ENCODE data around the gene TGFB2. TPM values are rescaled to one million over a fixed set of nuclear protein-coding genes. Genes with fewer than 3 reads are reported as not detected.

TGFB2 gene
- total RNA-seq, 4 donors from 2014 or later: 0.38 to 6.8 (median 2.4) TPM

DNA sequence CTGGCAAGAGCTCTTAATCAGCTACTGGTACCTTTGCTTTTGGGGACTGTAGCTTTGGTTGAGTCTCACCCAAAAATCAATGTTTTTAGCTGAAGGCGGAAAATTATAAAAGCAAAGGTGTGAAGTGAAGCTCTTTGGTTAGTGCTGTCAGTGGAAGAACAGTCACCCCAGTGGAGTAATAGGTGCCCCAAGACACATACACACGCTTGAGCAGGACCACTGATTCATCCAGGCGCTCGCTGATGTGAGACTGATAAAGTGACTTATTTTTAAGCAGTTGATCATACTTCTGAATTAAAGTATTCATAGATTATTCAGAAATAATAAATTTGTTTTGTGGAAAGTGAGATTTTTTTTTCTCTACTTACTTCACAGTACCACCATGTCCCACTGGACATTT is 37.1 kb downstream of the TGFB2 start:
- TF ChIP-seq, protein P1, sequence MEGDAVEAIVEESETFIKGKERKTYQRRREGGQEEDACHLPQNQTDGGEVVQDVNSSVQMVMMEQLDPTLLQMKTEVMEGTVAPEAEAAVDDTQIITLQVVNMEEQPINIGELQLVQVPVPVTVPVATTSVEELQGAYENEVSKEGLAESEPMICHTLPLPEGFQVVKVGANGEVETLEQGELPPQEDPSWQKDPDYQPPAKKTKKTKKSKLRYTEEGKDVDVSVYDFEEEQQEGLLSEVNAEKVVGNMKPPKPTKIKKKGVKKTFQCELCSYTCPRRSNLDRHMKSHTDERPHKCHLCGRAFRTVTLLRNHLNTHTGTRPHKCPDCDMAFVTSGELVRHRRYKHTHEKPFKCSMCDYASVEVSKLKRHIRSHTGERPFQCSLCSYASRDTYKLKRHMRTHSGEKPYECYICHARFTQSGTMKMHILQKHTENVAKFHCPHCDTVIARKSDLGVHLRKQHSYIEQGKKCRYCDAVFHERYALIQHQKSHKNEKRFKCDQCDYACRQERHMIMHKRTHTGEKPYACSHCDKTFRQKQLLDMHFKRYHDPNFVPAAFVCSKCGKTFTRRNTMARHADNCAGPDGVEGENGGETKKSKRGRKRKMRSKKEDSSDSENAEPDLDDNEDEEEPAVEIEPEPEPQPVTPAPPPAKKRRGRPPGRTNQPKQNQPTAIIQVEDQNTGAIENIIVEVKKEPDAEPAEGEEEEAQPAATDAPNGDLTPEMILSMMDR (IDR thresholded peaks at IDR 0.05; ENCODE audit: low read depth): no peak

DNA sequence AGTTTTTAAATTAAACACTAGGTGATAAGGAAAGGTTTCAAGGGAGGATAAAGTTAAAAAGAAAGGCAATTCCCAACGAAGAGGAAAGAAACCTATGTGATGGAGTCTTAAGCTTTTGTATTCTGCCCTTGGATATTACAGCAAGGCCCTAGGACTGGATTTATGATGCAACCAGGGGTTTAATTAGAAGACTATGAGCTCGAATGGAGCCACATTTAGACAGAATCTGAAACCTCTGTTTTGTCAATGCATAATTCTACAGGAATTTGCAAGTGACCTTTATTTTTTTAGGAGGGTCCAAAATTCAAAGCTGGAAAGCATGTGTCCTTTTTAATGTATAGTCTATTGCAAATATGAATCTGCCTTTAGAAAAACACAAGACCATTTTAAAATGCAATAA is 37.9 kb downstream of the TGFB2 start:
- TF ChIP-seq, protein P1 (IDR thresholded peaks at IDR 0.05; ENCODE audit: low read depth): no peak

DNA sequence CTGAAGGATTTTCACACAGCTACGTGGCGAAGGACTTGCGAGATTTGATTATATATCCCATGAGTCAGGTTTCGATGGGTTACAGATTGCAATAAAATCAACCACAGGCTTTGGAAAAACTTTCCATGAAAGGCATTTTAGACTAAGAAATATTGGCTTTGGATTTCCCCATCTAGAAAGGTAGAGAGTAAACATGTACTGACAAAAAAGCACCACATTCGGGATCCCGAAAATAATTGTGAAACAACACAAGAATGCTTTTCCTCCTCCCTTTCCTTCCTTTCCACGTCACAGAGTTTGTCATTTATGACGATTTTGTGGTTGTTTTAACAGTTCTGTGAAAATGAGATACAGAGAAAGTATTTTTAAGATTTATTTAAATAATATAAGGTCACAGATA is 38.5 kb downstream of the TGFB2 start:
- TF ChIP-seq, protein P1 (IDR thresholded peaks at IDR 0.05; ENCODE audit: low read depth): no peak

DNA sequence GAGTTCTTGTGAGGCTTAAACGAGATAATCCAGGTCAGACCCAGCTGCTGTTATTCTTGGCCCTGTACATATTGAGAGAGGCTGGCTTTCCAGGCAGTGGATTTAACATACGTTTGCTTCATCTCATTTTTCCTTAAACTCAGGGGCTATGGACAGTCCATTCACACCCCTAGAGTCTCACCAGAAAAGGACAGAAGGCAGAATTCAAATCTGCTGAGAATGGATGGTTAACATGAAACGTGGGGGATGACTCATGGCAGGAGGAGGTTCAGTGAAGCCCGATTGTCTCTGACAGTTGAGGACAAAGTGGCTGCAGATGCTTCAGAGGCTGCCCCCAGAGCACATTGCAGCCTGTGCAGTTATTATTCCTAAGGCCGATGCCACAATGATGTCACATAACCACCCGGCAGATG is 39.5 kb downstream of the TGFB2 start:
- TF ChIP-seq, protein P1 (IDR thresholded peaks at IDR 0.05; ENCODE audit: low read depth): no peak

DNA sequence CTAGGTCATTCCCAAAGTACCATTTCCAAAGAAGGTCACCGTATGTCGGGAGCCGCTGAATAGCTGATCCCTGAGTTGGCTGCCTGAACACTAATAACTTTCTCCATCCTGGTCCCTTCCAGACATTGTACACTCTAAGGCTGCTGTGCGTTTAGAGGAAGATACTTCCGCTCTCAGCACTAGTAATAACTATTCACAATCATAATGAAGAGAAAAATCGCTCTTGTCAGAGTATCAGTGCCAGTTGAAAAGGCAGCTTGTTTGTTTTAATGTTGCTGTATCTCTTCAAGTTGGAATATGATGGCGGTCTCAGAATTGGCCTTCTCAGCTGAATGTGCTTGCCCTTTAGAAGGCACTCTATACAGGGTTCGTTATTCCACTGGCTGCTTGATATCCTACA is 43.5 kb downstream of the TGFB2 start:
- TF ChIP-seq, protein P1 (IDR thresholded peaks at IDR 0.05; ENCODE audit: low read depth): no peak

DNA sequence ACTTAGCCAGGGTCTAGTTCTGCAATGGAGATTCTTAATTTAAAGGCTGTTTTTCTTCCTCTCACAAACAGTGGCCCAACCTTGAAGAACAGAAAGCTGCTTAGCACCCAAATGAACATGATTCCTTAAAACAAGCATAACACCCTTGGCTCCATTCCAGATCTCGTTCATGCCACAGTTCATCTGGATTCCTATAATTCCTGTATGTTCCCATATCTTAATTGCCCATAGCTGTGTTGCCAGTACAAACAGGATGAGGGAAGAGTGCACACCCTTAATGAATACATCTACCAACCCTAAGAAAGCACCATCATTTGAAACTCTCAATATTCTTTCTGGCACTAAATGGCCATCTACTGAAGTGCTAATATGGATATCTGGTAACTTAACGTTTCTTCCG is 45.5 kb downstream of the TGFB2 start:
- TF ChIP-seq, protein P1 (IDR thresholded peaks at IDR 0.05; ENCODE audit: low read depth): no peak

DNA sequence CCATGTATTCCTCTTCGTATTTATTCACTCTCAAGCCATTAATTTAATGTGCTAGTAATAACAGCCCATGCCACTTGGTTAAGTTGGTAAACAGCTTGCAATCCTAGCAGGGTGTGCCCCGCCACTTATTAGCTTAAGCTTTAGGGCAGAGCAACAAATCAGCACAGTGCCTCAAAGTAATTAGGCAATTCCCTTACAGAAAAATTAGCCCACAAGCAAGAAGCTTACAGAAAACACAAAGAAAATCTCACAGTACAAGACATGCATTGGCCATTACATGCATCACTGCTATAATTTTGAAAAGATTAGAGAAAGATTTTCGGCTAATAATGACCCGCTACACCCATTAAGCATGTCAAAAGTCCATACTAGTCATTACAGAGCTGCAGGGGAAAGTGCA is 47.6 kb downstream of the TGFB2 start:
- TF ChIP-seq, protein P1 (IDR thresholded peaks at IDR 0.05; ENCODE audit: low read depth): no peak

Measured in subcutaneous adipose tissue (tissue), 4 donors.